ENCODE data around the gene BUD13. TPM values are rescaled to one million over a fixed set of nuclear protein-coding genes. Genes with fewer than 3 reads are reported as not detected.

Gene BUD13
- total and polyA plus RNA-seq, 2 of the 4 experiments (the other 2 are of a cell fraction), result 11.2 to 14.0 TPM

DNA sequence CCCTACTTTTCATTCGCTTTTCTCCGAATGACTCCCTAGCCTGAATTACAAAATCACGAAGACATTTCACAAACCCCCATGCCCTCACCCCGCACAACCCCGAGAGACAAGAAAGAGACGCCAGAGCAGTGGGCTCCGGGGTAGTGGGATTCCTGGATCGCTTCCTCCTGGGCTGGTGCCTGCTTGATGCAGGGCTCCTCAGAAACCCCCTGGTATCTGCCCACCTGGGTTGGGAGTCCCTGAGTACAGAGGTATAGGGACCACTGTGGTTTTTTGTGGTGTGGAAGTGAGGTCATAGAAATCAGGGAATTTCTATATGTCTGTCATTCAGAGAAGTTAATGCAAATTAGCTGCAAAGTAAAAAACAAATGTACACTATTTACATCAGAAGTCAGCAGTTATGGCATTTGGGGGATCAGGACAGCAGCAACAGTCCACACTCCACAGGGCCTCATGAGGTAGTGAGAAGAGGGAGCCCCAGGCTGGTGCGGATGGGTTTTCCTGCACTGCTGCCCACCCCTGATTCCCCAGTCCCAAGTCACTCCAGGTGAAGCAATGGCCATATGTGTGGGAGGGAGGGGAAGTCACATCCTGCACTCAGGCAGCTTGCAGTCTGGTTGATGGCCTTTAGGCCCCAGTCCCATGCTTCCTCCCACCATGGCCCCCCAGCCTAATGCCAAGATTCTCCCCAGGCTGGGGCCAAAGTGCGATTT, 39.6 kb downstream of the BUD13 start:
- Histone ChIP-seq H3K27ac (ENCODE audit: insufficient read depth, low read length) (no peak overlapping the region), H3K9ac (ENCODE audit: low read depth, low read length) (no peak overlapping the region)

More for the DNA sequence above, 39.6 kb downstream of the BUD13 start:
- in situ Hi-C loops (cut with MboI; ENCODE audit: low sequenced_read_pairs), result no loop called here
- no peak overlapping the region for H3K4ac ChIP-seq (ENCODE audit: low read depth, low read length)
- TF ChIP-seq CEBPB (IDR thresholded peaks at IDR 0.05; ENCODE audit: low read depth, low read length) (no peak), SMC3 (IDR thresholded peaks at IDR 0.05; ENCODE audit: low read depth, low read length) (no peak), CHD1 (IDR thresholded peaks at IDR 0.05; ENCODE audit: low read depth, low read length) (no peak), NFE2L2 (IDR thresholded peaks at IDR 0.05; ENCODE audit: low read depth, low read length) (no peak), RCOR1 (IDR thresholded peaks at IDR 0.05; ENCODE audit: insufficient replicate concordance, low read length) (no peak), BHLHE40 (IDR thresholded peaks at IDR 0.05; ENCODE audit: low read depth, low read length) (no peak), POLR2A (IDR thresholded peaks at IDR 0.05; ENCODE audit: low read depth, low read length) (no peak), MAFK (IDR thresholded peaks at IDR 0.05; ENCODE audit: low read depth, low read length) (no peak)
- TF ChIP-seq, protein P1, sequence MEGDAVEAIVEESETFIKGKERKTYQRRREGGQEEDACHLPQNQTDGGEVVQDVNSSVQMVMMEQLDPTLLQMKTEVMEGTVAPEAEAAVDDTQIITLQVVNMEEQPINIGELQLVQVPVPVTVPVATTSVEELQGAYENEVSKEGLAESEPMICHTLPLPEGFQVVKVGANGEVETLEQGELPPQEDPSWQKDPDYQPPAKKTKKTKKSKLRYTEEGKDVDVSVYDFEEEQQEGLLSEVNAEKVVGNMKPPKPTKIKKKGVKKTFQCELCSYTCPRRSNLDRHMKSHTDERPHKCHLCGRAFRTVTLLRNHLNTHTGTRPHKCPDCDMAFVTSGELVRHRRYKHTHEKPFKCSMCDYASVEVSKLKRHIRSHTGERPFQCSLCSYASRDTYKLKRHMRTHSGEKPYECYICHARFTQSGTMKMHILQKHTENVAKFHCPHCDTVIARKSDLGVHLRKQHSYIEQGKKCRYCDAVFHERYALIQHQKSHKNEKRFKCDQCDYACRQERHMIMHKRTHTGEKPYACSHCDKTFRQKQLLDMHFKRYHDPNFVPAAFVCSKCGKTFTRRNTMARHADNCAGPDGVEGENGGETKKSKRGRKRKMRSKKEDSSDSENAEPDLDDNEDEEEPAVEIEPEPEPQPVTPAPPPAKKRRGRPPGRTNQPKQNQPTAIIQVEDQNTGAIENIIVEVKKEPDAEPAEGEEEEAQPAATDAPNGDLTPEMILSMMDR (conservative IDR thresholded peaks at IDR 0.05; ENCODE audit: low read depth, low read length), result no peak
- TF ChIP-seq, protein P2, sequence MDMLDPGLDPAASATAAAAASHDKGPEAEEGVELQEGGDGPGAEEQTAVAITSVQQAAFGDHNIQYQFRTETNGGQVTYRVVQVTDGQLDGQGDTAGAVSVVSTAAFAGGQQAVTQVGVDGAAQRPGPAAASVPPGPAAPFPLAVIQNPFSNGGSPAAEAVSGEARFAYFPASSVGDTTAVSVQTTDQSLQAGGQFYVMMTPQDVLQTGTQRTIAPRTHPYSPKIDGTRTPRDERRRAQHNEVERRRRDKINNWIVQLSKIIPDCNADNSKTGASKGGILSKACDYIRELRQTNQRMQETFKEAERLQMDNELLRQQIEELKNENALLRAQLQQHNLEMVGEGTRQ (IDR thresholded peaks at IDR 0.05; ENCODE audit: low read depth, low read length), result no peak
- H3K9me1 ChIP-seq (ENCODE audit: insufficient read depth, low read length), result no peaks in the 10 kb centered on the region
- H3K4me3 ChIP-seq (ENCODE audit: insufficient read depth, low read depth, low read length), result no peak overlapping the region
- ChIA-PET CTCF (interaction anchor here (1.2 to 1.7 kb wide), 2 partner anchors 9 to 10 kb away, joined by 6 to 11 read pairs; no protein-coding TSS in a partner anchor), POLR2A (ENCODE audit: unreplicated experiment) (no interaction called here)
- H2AK9ac ChIP-seq (replicated peaks; ENCODE audit: low read depth, low read length, poor library complexity), result no peak overlapping the region
- no peaks in the 10 kb centered on the region for H4K20me1 ChIP-seq (ENCODE audit: insufficient read depth, low read length)
- 18% methylated on average over 3 of the region's 10 CpGs; no CpG with 5 or more reads in 1 of the 2 experiments for WGBS, 2 experiments (ENCODE audit: extremely low coverage in 2 of 2, insufficient read length in 1 of 2)
- BruUV-seq (replicated peaks), result no TSS peak
- H4K91ac ChIP-seq (ENCODE audit: insufficient read depth, low read depth, low read length), result no peak overlapping the region
- no peak overlapping the region for H3K18ac ChIP-seq (ENCODE audit: low read depth, low read length)
- H2AK5ac ChIP-seq (ENCODE audit: low read depth, low read length), result no peak overlapping the region
- H3K79me1 ChIP-seq (ENCODE audit: low read depth in 1 of 2, low read length in 2 of 2), result no peaks in the 10 kb centered on the region
- no peak overlapping the region for H4K8ac ChIP-seq (ENCODE audit: low read depth in 2 of 2, low read length in 2 of 2)
- H3K4me2 ChIP-seq (ENCODE audit: low read depth, low read length), result no peak overlapping the region
- intact Hi-C loops (cut with micrococcal nuclease), result no loop called here
- no peak for DNase-seq
- H3K23ac ChIP-seq (ENCODE audit: low read depth, low read length), result no peak overlapping the region
- no peak overlapping the region for H2BK20ac ChIP-seq (ENCODE audit: low read depth, low read length)
- dilution Hi-C loops (cut with HindIII; ENCODE audit: low sequenced_read_pairs, unreplicated experiment), result no loop called here
- H3K27me3 ChIP-seq (ENCODE audit: control insufficient read depth, insufficient read depth, low read length), result peaks cover 15% of the 10 kb centered on the region; the same call in 1 of the 2 replicates
- H2AFZ ChIP-seq (replicated peaks; ENCODE audit: low read length, poor library complexity), result peak overlapping the region; percentile 58
- H2BK5ac ChIP-seq (ENCODE audit: low read depth, low read length, poor library complexity, severe bottlenecking), result no peak overlapping the region
- H3K36me3 ChIP-seq (ENCODE audit: control insufficient read depth, insufficient read depth, low read length), result no peaks in the 10 kb centered on the region
- H2BK120ac ChIP-seq (ENCODE audit: low read depth, low read length), result no peak overlapping the region
- H3K14ac ChIP-seq (replicated peaks; ENCODE audit: low read depth, low read length), result no peak overlapping the region
- H2BK15ac ChIP-seq (ENCODE audit: low read depth, low read length), result no peak overlapping the region
- H4K5ac ChIP-seq (ENCODE audit: low read depth, low read length), result no peak overlapping the region
- H3K9me3 ChIP-seq (ENCODE audit: control insufficient read depth, insufficient read depth, low read length), result no peaks in the 10 kb centered on the region
- no peaks in the 10 kb centered on the region; the same call in 1 of the 2 replicates for H3K4me1 ChIP-seq (ENCODE audit: control insufficient read depth, insufficient read depth, low read length)
- no peak overlapping the region for H3K56ac ChIP-seq (ENCODE audit: extremely low read depth, insufficient read depth, low read length)
- ATAC-seq (ENCODE audit: low read depth), result no peak

All from IMR-90 (cell line).